ENCODE measurements around the gene WWOX. TPM values are rescaled to one million over a fixed set of nuclear protein-coding genes. Genes with fewer than 3 reads are reported as not detected.

Gene WWOX
- total RNA-seq, 1 donor from 2014 or later = 43.2 TPM

DNA sequence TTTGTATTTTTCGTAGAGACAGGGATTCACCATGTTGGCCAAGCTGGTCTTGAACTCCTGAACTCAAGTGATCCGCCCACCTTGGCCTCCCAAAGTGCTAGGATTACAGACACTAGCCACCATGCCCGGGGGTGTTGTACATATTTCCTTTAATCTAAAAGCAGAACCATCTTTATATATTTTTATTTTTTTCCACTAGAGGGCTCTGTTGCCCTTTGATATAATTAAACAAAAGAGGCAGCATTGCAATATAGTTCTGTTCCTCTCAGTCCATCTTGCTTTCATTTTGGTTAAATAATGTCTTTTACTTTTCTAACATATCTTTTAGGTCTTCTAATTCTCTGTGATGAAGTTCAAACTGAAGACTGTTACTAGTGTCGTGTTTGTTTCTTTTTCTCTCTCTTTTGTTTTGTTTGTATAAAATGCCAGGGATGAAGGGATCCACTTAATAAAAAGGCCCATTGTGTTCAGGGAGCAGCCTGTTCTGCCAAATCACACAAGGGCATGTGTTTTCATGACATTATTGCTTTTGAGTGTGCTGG lies 23.4 kb downstream of the WWOX start:
- Mint-ChIP-seq H3K27me3 (no peaks in the 10 kb centered on the region), H3K4me3 (ENCODE audit: low read depth) (no peak overlapping the region), H3K9me3 (ENCODE audit: low read depth) (no peaks in the 10 kb centered on the region), H3K4me1 (ENCODE audit: low read depth) (peaks cover 8% of the 10 kb centered on the region), H3K27ac (peak overlapping the region; percentile 91), H3K36me3 (ENCODE audit: insufficient read depth) (peaks cover 12% of the 10 kb centered on the region)
- TF ChIP-seq CTCF (IDR thresholded peaks at IDR 0.05; ENCODE audit: unreplicated experiment) = peak; percentile 75
- no peak for DNase-seq (ENCODE audit: low spot score, unreplicated experiment)

DNA sequence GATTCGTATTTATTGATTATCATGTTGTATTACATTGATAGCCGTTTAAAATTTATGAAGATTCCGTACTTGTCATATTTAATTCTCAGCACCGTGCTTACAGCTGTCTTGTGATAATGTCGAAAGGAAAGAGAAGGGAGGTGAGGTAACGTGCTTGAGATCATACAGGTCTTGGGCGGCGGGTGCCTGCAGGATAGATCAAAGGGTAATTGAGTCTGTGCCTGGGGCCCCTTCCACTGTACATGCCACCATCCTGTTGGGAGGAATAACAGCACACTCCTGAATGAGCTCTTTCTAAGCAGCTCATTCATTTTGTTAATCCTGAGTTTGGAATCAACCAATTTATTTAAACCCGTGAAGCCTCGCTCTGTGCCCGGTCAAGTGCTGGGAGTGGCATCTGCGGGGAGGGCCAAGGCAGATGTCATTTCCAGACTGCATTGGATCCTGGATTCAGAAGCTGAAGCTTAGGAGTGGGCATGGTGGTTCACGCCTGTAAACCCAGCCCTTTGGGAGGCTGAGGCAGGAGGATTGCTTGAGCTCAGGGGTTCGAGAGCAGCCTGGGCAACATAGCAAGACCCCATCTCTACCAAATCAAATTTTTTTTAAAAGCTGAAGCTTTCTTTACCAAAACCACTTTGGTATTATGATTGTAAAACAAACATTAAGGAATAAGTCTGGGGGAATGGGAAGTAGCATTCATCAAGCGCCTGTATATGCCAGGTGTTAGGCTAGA lies 25.8 kb downstream of the WWOX start:
- Mint-ChIP-seq H3K9me3 (ENCODE audit: low read depth) (no peaks in the 10 kb centered on the region), H3K27me3 (no peaks in the 10 kb centered on the region), H3K4me3 (ENCODE audit: low read depth) (no peak overlapping the region), H3K27ac (no peak overlapping the region), H3K4me1 (ENCODE audit: low read depth) (peaks cover 2% of the 10 kb centered on the region), H3K36me3 (ENCODE audit: insufficient read depth) (peaks cover 9% of the 10 kb centered on the region)
- no peak for DNase-seq (ENCODE audit: low spot score, unreplicated experiment)
- TF ChIP-seq CTCF (IDR thresholded peaks at IDR 0.05; ENCODE audit: unreplicated experiment) = no peak

- peaks cover 2% of the 10 kb centered on the region for H3K4me1 Mint-ChIP-seq (ENCODE audit: low read depth)
- H3K4me3 Mint-ChIP-seq (ENCODE audit: low read depth) = no peak overlapping the region
- peaks cover 5% of the 10 kb centered on the region for H3K36me3 Mint-ChIP-seq (ENCODE audit: insufficient read depth)
- H3K27ac Mint-ChIP-seq = no peak overlapping the region
- H3K9me3 Mint-ChIP-seq (ENCODE audit: low read depth) = no peaks in the 10 kb centered on the region
- no peak for DNase-seq (ENCODE audit: low spot score, unreplicated experiment)
- H3K27me3 Mint-ChIP-seq = no peaks in the 10 kb centered on the region
- TF ChIP-seq CTCF (IDR thresholded peaks at IDR 0.05; ENCODE audit: unreplicated experiment) = no peak
These were observed 27.2 kb downstream of the WWOX start for GRCh38 chr16:78126662-78127061.

- no peak for DNase-seq (ENCODE audit: low spot score, unreplicated experiment)
- peaks cover 5% of the 10 kb centered on the region for H3K36me3 Mint-ChIP-seq (ENCODE audit: insufficient read depth)
- H3K9me3 Mint-ChIP-seq (ENCODE audit: low read depth) = no peaks in the 10 kb centered on the region
- H3K27me3 Mint-ChIP-seq = no peaks in the 10 kb centered on the region
- H3K27ac Mint-ChIP-seq = no peak overlapping the region
- H3K4me3 Mint-ChIP-seq (ENCODE audit: low read depth) = no peak overlapping the region
- H3K4me1 Mint-ChIP-seq (ENCODE audit: low read depth) = peaks cover 2% of the 10 kb centered on the region
- no peak for TF ChIP-seq CTCF (IDR thresholded peaks at IDR 0.05; ENCODE audit: unreplicated experiment)
These were observed 27.7 kb downstream of the WWOX start for GRCh38 chr16:78127130-78127529.

DNA sequence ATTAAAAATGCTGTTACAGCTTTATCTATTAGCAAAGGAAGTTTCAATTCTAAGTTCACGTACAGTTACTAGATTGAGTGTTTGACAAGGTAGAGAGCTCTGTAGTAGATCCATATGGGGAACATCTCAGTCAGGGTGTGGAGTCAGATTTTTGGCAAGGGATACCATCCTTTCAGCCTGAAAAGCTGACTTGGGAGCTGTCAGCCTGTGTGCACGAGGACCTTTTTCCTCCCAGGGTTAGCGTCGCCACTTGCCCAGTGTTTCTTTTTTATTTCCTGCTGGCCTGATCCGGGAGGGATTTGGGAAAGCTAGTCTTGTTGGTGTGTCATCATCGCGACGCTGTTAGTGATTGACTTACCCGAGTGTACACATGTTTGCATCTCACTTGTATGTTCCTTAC lies 29.5 kb downstream of the WWOX start:
- peaks cover 11% of the 10 kb centered on the region for H3K36me3 Mint-ChIP-seq (ENCODE audit: insufficient read depth)

More for the DNA sequence above, 29.5 kb downstream of the WWOX start:
- H3K9me3 Mint-ChIP-seq (ENCODE audit: low read depth) = no peaks in the 10 kb centered on the region
- H3K4me3 Mint-ChIP-seq (ENCODE audit: low read depth) = no peak overlapping the region
- no peak for TF ChIP-seq CTCF (IDR thresholded peaks at IDR 0.05; ENCODE audit: unreplicated experiment)
- H3K27ac Mint-ChIP-seq = no peak overlapping the region
- no peak for DNase-seq (ENCODE audit: low spot score, unreplicated experiment)
- peaks cover 11% of the 10 kb centered on the region for H3K4me1 Mint-ChIP-seq (ENCODE audit: low read depth)
- no peaks in the 10 kb centered on the region for H3K27me3 Mint-ChIP-seq
